ENCODE measurements around the gene MAP7D1.

GRCh38 chr1:36174713-36175112, 18.8 kb downstream of the MAP7D1 start:
- TF ChIP-seq POLR2A (IDR thresholded peaks at IDR 0.05), result no peak
- TF ChIP-seq CTCF (IDR thresholded peaks at IDR 0.05), result no peak
